Neural cell (in vitro differentiated cells): ENCODE measurements around the gene TRIM56.

Source experiments
- CTCF ChIP-seq: fragments of 450-650 bp; IDR thresholded peaks from 2 replicates; pipeline ENCODE4 v1.5.1; 2014; ENCODE audit warnings: antibody characterized with exemption, mild to moderate bottlenecking, moderate library complexity; ENCODE audit not compliant: poor library complexity, severe bottlenecking
- EP300 ChIP-seq: fragments of 450-650 bp; conservative IDR thresholded peaks from 2 replicates; pipeline ENCODE4 v1.6.1; 2014; ENCODE audit warnings: antibody characterized with exemption, mild to moderate bottlenecking, moderate library complexity; ENCODE audit not compliant: poor library complexity, severe bottlenecking
- EZH2 ChIP-seq: fragments of 200-600, 300-800 bp; shearing (Covaris generic), sonication (generic); IDR thresholded peaks from 2 replicates; pipeline ENCODE4 v1.6.1; 2014; ENCODE audit warnings: antibody characterized with exemption, low read length, borderline replicate concordance, mild to moderate bottlenecking; ENCODE audit not compliant: insufficient read depth, poor library complexity, severe bottlenecking
- POLR2AphosphoS5 ChIP-seq: IDR thresholded peaks from 2 replicates; pipeline ENCODE4 v1.6.1; 2012
- TAF1 ChIP-seq: IDR thresholded peaks from 2 replicates; pipeline ENCODE4 v1.6.1; 2012; ENCODE audit warnings: low read depth

- TF ChIP-seq CTCF (no peak), POLR2AphosphoS5 (no peak), TAF1 (no peak), EP300 (no peak), EZH2 (no peak)
Observed at GRCh38 chr7:101104799-101105198, 19.5 kb downstream of the TRIM56 start.
